Effector CD4-positive, alpha-beta T cell (primary cell): Measurements from ENCODE around the gene SEL1L.
"Not testable (repeated sequence)": the region's sequence is repeated elsewhere in the genome, so short reads cannot be mapped to it uniquely, and the experiment has no call there.

Experiments
- DNase-seq: peaks from one replicate; pipeline ENCODE4 v3.0.0-alpha.2; 2020
- total RNA-seq: gene quantifications from one replicate; lab custom pipeline; 2026; lab: John Stamatoyannopoulos, UW

Gene SEL1L
- total RNA-seq: 61.9 reads per million, percentile 73 among the genes with 10 or more reads in this experiment

DNA sequence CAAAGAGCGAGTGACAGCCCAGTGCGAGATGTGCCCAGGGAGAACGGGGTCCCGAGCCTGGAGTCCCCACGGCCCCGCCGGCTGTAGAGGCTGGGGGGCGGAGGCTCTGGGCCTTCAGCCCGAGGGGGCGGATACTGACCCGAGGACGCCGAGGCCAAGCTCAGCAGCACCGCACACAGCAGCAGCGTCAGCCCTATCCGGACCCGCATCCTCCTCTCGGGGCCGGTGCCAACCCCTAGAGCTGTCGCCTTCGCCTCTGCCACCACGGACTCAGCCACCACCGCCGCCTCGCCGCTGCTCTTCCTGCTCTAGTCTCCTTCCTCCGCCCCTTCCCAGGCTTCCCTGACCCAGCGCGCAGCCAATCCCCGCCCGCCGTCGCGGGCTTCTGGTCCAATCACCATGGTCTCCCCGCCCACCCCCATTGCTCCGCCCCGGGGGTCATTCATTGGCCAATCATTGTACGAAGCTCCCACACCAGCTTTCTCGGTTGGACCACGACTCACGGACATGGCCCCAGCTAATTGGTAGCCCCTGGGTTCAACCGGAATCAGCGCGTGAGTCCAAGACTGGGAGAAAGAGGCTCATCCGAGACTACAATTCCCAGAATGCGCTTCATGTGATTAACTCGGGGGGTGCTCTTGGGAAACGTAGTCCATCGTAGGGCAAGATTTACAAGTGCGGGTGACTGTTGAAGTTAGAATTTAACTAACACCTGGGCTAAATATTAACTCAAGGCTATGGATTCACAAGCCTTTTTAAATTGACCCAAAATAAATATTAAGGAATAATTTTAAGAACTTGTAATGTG is at the start of gene SEL1L:
Gene SEL1L, minus strand, starts transcription at position 318 of the 808 bp plus-strand sequence. Its CDS starts 109 bp downstream, at position 209.
- peak; percentile 98 for DNase-seq

DNA sequence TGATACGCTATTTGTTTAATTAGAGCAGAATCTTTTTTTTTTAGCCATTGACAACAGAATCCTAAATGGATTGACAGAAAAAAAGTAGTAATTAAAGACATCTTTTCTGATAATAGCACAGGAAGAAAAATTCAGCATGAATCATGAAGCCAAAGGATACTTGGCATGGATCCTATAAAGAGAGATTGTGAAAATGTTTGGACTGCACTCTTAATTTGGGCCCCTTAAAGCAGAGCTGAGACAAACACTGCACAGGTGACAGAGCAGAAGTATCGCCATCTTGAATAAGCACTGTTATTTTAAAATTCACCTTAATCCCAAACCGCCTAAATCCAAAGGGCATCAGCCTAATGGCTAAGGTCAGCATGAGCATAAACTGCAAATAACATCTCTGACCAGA is 48.8 kb upstream of the SEL1L start:
- DNase-seq: no peak

DNA sequence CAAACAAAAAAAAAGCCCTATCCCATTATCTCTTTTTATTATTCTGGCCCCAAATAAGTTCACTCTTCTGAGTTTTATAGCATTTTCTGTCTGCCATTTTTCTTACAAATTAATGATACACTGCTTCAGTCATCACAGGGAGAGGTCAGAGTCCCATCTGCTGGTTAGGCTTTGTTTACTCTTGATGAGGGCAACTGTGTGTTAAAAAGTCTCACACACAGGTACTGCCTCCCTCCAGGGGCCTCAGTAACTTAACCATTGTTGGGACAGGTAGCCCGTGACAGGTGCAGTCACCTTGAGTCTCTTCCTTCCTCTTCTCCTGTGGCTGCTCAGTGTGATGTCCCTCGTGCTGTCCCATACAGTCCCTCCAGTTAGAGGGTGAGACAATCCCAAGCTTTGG is 45.5 kb upstream of the SEL1L start:
- DNase-seq: no peak

GRCh38 chr14:81571437-81571836 is 37.8 kb upstream of the SEL1L start:
- DNase-seq: no peak

- no peak for DNase-seq
These were observed 33.6 kb upstream of the SEL1L start for GRCh38 chr14:81567302-81567701.

GRCh38 chr14:81565441-81566290 is 32.0 kb upstream of the SEL1L start:
- no peak for DNase-seq

DNA sequence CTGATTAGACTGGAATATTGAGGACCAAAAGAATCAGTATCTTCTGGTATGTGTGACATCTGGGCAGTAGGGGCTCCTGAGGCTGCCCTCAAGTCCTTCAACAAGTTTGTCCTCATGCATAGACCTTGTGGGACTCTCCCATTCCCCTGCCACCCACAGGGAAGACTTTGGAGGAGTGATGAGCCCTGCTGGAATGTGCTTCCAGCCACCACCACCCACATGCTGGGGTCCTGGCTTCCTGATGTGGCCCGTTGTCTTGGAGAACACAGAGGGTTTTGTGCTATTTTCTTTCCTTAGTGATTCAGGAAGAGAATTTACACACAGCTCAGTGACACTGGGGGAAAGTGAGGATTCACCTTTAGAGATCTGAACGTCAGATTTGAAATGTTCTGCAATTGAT is 29.2 kb upstream of the SEL1L start:
- no peak for DNase-seq

GRCh38 chr14:81561084-81561775 is 27.6 kb upstream of the SEL1L start:
- DNase-seq: no peak

DNA sequence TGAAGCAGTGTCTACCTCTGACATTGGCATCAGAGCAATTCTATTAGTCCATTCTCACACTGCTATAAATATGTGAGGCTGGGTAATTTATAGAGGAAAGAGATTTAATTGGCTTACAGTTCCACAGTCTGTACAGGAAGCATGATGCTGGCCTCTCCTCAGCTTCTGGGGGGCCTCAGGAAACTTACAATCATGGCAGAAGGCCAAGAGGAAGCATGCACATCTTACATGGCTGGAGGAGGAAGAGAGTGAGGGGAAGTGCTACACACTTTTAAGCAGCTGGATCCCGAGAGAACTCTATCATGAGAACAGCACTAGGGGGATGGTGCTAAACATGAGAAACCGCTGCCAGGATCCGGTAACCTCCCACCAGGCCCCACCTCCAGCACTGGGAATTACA is 25.7 kb upstream of the SEL1L start:
- no peak for DNase-seq

GRCh38 chr14:81557146-81557545 is 23.5 kb upstream of the SEL1L start:
- no peak for DNase-seq

DNA sequence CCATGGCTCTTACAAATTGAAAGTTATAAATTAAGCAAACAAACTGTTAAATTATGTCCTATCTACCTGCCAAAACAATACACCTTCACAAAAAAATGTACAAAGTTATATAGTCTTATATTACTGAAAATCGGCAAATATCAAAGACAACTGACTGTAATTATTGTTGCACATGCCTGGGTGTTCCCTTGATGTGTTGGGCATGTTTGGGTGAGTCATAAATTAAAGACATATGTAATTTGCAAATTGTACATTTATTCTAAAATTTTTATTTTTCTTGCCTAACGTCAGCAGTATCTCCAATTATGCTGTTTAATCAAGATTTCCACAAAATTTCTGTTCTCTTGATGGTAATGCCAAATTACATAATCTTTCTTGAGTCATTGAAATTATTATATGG is 22.0 kb upstream of the SEL1L start:
- DNase-seq: no peak

GRCh38 chr14:81555051-81555450 is 21.4 kb upstream of the SEL1L start:
- DNase-seq: no peak

DNA sequence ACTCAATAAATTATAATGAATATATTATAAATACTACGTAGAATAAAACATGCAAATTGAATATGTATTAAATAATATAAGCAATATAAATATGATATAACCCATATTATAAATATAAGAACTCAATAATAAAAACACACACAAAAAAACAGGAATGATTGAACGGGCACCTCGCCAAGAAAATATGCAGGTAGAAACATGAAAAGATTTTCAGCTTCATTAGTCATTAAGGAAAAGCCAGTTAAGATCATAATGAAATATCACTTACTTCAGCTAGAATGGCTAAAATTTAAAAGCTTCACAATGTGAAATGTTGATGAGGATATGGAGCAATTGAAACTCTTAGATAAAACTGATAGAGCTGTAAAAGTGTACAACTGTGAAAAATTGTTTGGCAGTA is 17.8 kb upstream of the SEL1L start:
- no peak for DNase-seq

DNA sequence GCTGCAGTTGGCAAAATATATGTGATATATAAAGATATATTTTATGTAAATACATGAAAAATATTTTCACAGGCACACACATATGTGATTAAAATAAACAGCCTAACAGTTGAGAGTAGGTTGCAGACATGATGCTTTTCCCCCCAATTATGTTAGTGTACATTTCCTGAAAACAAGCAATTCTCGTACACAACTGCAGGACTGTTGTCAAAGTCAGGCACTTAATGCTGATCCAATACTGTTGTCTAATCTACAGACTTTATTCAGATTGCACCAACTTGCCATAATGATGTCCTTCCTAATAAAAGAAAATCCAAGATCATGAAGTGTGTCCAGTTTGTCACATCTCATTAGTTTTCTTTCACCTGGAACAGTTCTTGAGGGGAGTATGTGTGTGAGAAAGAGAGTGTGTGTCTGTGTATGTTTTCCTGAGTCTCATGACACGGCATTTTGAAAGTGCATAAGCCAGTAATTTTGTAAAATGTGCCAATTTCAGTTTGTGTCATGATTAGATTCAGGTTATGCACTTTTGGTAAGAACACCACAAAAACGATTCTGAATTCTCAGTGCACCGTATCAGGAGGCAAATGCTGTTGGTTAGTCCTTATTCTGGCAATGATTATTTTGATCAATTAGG is 16.5 kb upstream of the SEL1L start:
- DNase-seq: no peak

GRCh38 chr14:81541206-81541605 is 7.6 kb upstream of the SEL1L start:
- DNase-seq: not testable (repeated sequence)

DNA sequence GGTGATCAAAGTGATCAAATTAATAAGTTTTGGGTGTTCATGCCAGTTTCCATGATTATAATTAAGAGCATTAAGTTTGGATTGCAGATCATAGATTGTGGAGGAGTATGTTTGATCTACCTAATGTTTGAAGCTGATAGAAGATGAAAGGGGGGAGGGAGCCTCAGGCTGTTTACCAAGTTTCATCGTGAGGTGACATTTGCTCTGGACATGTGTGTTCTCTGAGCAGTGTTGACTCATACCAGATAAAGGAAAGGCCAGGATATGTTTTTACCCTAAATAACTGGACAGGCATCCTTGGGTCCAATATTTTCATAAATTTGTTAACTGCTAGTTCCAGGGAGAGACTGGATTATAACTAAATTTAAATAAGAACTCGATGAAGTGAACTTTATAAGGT is 3.5 kb upstream of the SEL1L start:
- no peak for DNase-seq

GRCh38 chr14:81536241-81536771 is 2.7 kb upstream of the SEL1L start:
- no peak for DNase-seq

- no peak for DNase-seq
These were observed 1.9 kb upstream of the SEL1L start for GRCh38 chr14:81535396-81536164.

DNA sequence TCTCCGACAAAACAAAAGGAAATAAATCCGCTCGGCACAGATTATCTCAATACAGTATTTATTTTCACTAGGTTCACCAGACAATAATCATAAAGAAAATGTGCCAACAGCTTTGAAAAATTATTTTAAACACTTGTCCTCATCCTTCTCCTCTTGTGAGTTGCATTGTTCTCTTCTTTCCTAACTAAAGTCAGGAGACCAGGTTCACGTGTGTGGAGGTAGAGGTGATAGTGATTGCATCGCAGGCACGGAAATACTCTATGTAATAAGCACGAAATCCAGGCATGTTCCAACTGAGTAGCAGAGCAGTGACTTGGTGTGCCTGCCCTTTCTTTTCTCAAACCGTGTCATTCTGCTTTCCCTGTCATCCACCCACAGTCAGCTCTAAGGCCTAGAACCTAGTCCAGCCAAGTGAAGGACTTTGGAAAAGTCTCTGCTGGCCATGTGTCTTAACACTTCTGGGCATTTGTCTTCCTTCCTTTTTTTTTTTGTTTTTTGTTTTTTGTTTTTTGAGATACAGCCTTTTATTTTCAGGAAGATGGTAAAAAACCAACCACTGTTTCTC is 939 bp upstream of the SEL1L start:
- no peak for DNase-seq

GRCh38 chr14:81533212-81533535 is 479 bp downstream of the SEL1L start:
- DNase-seq: no peak

DNA sequence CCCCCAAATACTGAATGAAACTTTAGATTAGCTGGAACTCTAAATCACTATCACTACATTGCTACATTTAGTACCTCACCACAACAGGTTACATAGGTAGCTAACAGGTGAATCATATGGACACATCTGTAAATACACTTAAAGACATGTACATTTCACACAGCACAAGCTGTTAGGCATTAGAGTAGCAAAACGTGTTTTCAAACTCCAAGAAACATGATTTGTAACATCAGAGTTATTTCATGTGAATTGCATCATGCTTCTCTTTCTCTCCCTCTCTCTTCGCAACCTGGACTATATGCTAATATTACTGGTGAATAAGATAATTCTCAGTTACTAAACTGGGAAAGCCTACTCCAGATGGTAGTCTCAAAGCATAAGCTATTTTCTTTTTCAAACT is 4.3 kb downstream of the SEL1L start:
- no peak for DNase-seq

DNA sequence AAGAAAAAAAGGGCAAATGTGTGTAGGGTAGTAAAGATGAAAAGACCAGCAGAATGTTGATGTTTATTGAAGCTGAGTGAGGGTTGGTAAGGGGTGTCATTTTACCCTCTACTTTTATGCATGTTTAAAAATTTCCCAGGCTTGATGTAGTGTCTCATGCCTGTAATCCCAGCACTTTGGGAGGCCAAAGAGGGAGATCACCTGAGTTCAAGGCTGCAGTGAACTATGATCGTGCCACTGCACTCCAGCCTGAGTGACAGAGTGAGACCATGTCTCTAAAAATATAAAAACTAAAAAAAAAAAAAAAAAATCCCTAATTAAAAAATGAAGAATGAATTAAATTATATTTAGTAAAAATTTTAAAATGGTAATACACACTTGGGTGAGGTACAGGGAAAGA is 8.5 kb downstream of the SEL1L start:
- no peak for DNase-seq
